Measurements from ENCODE around the gene TOMM5. TPM values are rescaled to one million over a fixed set of nuclear protein-coding genes. Genes with fewer than 3 reads are reported as not detected.
"Not testable (repeated sequence)": the region's sequence is repeated elsewhere in the genome, so short reads cannot be mapped to it uniquely, and the experiment has no call there.

TOMM5 gene
- total RNA-seq, 2 experiments from 2014 or later, result 118 to 153 TPM

DNA sequence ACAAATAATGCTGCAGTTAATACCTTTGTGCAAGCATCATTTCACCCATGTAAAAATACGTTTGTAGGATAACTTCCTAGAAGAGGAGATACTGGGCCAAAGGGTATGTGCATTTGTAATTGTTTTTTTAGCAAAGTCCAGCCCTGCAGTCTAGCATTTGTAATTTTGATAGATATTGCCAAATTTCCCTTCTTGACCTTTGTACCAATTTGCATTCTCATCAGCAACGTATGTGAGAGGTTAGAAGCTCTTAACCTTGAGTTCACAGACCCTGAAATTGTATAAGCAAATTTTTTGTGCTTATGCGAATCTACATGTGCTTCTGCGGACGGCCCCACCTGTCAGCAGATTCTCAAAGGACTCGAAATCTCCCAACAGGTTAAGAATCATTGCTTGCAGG lies 18.6 kb upstream of the TOMM5 start:
- no peak overlapping the region for H3K27ac Mint-ChIP-seq
- DNase-seq, result no peak
- intact Hi-C loops (cut with DNase I, micrococcal nuclease), result no loop called here
- no peak overlapping the region for H3K4me3 Mint-ChIP-seq
- no peaks in the 10 kb centered on the region for H3K36me3 Mint-ChIP-seq (ENCODE audit: low read depth)
- no peaks in the 10 kb centered on the region for H3K4me1 Mint-ChIP-seq
- H3K9me3 Mint-ChIP-seq (ENCODE audit: low read depth), result no peaks in the 10 kb centered on the region
- POLR2A ChIA-PET, result no interaction called here
- CTCF ChIA-PET, result no interaction called here
- ATAC-seq, result no peak
- peaks cover 16% of the 10 kb centered on the region for H3K27me3 Mint-ChIP-seq

DNA sequence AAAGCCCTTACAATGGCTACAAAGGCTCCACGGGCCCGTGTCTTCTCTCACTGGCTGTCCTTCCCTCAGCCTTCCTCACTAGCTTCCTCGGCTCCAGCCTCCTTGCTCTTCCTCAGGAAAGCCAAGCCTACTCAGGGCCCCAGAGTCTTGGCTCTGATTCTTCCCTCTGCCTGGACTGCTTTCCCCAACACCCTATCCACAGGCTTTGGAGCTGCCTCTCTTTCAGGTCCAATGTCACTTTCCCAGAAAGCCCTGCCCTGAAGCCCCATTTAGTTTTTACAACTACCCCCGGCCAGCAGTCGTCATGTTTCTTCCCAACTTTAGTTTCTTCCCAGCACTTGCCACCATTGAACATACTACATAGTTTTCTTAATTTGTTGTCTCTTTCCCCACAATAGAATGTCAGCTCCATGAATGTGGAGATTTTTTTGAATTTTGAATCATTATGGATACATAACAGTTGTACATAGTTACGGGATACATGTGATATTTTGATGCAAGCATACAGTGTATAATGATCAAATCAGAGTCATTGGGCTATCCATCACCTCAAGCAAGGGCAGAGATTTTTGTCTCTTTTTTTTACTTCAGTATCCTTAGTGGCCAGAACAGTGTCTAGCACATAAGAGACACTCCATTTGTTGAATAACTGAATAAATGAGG lies 17.5 kb upstream of the TOMM5 start:
- POLR2A ChIA-PET, result no interaction called here
- DNase-seq, result no peak
- Mint-ChIP-seq H3K27me3 (peaks cover 18% of the 10 kb centered on the region), H3K4me1 (no peaks in the 10 kb centered on the region), H3K36me3 (ENCODE audit: low read depth) (no peaks in the 10 kb centered on the region), H3K27ac (no peak overlapping the region), H3K9me3 (ENCODE audit: low read depth) (no peaks in the 10 kb centered on the region), H3K4me3 (no peak overlapping the region)
- CTCF ChIA-PET, result no interaction called here
- no peak for ATAC-seq
- intact Hi-C loops (cut with DNase I, micrococcal nuclease), result no loop called here

DNA sequence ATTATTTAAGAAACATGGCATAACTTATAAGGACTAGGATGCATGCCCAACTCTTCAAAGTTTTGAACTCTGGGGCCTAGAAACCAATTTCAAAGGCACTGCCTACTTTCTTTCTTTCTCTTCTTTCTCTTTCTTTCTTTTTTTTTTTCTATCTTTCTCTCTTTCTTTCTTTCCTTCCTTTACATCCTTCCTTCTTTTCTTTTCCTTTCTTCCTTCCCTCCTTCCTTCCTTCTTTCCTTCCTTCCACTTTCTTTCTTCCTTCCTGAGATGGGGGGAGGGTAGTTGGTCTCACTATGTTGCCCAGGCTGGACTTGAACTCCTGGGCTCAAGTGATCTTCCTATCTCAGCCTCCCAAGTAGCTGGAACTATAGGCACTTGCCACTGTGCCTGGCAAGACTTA lies 15.9 kb upstream of the TOMM5 start:
- intact Hi-C loops (cut with DNase I, micrococcal nuclease), result no loop called here
- Mint-ChIP-seq H3K27ac (no peak overlapping the region), H3K4me3 (no peak overlapping the region), H3K27me3 (peaks cover 19% of the 10 kb centered on the region), H3K9me3 (ENCODE audit: low read depth) (no peaks in the 10 kb centered on the region), H3K36me3 (ENCODE audit: low read depth) (no peaks in the 10 kb centered on the region), H3K4me1 (no peaks in the 10 kb centered on the region)
- ChIA-PET CTCF (interaction anchor here (1.5 to 1.6 kb wide), 2 partner anchors 13 to 16 kb away, joined by 4 to 5 read pairs; partner anchors contain the start of gene TOMM5), POLR2A (no interaction called here)
- DNase-seq (no peak), ATAC-seq (no peak)

DNA sequence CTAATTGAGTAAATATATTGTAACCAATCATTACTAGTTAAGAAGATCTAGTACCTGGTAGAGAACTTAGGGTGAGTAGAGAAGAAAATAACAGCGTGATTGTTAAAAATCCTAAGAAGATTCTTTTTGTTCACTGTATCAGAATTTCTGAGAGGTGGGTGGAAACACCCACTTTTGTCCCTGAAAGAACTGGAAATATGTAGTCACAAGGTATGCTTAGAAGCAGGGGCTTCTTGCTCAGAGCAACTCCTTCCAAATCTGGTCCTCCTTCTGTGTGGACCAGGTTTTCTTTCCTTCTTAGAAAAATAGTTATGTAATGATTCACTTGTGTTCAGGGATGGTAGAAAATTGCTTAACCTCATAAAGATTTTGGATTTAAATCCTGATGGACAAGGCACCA lies 11.9 kb upstream of the TOMM5 start:
- Mint-ChIP-seq H3K4me3 (no peak overlapping the region), H3K36me3 (ENCODE audit: low read depth) (no peaks in the 10 kb centered on the region), H3K4me1 (no peaks in the 10 kb centered on the region), H3K9me3 (ENCODE audit: low read depth) (no peaks in the 10 kb centered on the region), H3K27me3 (peaks cover 26% of the 10 kb centered on the region), H3K27ac (no peak overlapping the region)
- CTCF ChIA-PET, result no interaction called here
- POLR2A ChIA-PET, result no interaction called here
- ATAC-seq, result no peak
- no peak for DNase-seq
- intact Hi-C loops (cut with DNase I, micrococcal nuclease), result no loop called here

DNA sequence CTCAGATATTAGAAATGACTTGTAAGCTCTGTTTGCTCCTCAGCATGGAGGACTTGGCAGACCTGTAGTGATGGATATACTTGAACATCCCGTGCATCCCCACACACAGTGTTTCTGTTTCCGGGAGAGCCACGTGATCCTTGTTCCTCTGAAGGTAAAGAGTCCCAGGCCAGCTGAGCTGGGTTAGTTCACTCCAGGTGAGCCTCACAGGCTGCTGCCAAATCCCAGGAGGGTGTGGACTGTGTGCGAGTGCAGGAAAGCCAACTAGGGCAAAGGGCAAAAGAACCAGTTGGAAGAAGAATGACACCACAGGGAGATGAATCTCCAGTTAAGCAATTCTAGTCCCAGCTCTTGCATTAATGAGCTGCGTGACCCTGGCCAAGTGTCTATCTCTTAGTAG lies 10.4 kb upstream of the TOMM5 start:
- Mint-ChIP-seq H3K27me3 (peaks cover 25% of the 10 kb centered on the region), H3K4me3 (no peak overlapping the region), H3K27ac (no peak overlapping the region), H3K36me3 (ENCODE audit: low read depth) (no peaks in the 10 kb centered on the region), H3K9me3 (ENCODE audit: low read depth) (no peaks in the 10 kb centered on the region), H3K4me1 (no peaks in the 10 kb centered on the region)
- intact Hi-C loops (cut with DNase I, micrococcal nuclease), result no loop called here
- ATAC-seq (no peak), DNase-seq (no peak)
- ChIA-PET POLR2A (no interaction called here), CTCF (interaction anchor here (0.6 to 1.5 kb wide), 2 partner anchors 9 to 157 kb away, joined by 3 to 4 read pairs; no protein-coding TSS in a partner anchor)

DNA sequence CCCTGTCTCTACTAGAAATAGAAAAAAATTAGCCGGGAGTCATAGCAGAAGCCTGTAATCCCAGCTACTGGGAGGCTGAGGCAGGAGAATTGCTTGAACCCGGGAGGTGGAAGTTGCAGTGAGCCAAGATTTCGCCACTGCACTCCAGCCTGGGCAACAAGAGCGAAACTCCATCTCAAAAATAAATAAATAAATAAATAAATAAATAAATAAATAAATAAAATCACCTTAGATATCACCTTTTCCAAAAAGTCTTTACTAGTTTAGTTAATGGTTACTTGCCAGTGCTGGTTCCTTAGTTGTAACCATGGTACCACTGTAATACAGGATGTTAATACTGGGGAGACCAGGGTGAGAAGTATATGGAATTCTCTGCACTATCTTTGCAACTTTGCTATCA lies 9.7 kb upstream of the TOMM5 start:
- DNase-seq; H3K36me3 Mint-ChIP-seq (ENCODE audit: low read depth); H3K27ac Mint-ChIP-seq; ATAC-seq; H3K9me3 Mint-ChIP-seq (ENCODE audit: low read depth); H3K4me1 Mint-ChIP-seq; H3K4me3 Mint-ChIP-seq; intact Hi-C loops (cut with DNase I, micrococcal nuclease): not testable (repeated sequence)
- H3K27me3 Mint-ChIP-seq, result peaks cover 23% of the 10 kb centered on the region
- ChIA-PET POLR2A (interaction anchor here (1.0 kb wide), 1 partner anchor 10 kb away, joined by 3 read pairs; no protein-coding TSS in a partner anchor), CTCF (interaction anchor here (0.5 kb wide), 1 partner anchor 251 kb away, joined by 5 read pairs; no protein-coding TSS in a partner anchor)

DNA sequence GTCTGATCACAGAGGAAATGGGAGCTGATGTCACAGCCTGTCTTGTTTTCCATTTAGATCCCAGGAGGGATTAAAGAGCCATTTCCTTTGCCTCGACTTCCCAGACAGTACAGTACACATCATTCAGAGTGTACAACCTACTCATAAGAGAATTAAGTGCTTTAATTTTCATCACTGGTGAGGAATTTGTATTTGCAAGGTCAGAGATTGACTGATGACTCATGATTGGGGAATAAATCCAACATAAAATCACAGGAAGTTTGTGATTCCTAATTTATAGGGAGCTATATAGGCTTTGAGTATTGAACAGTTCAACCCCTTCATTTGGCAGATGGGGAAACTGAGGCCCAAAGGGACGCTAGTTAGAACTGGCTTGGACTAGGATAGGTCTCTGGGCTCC lies 4.1 kb upstream of the TOMM5 start:
- ChIA-PET CTCF (interaction anchor here (0.7 to 5.1 kb wide), 3 partner anchors 21 to 274 kb away, joined by 3 to 26 read pairs (median 3); partner anchors contain the start of gene FBXO10), POLR2A (no interaction called here)
- H3K4me3 Mint-ChIP-seq, result no peak overlapping the region
- no peaks in the 10 kb centered on the region for H3K9me3 Mint-ChIP-seq (ENCODE audit: low read depth)
- H3K27ac Mint-ChIP-seq, result no peak overlapping the region
- DNase-seq, result no peak
- ATAC-seq, result no peak
- peaks cover 11% of the 10 kb centered on the region for H3K4me1 Mint-ChIP-seq
- intact Hi-C loops (cut with DNase I, micrococcal nuclease), result loop anchor here in 1 of 2 experiments (10.0 kb wide), 1 partner anchor 308 kb away; the partner anchor contains the start of gene SLC25A51
- H3K36me3 Mint-ChIP-seq (ENCODE audit: low read depth), result peaks cover 7% of the 10 kb centered on the region
- H3K27me3 Mint-ChIP-seq, result peaks cover 17% of the 10 kb centered on the region

DNA sequence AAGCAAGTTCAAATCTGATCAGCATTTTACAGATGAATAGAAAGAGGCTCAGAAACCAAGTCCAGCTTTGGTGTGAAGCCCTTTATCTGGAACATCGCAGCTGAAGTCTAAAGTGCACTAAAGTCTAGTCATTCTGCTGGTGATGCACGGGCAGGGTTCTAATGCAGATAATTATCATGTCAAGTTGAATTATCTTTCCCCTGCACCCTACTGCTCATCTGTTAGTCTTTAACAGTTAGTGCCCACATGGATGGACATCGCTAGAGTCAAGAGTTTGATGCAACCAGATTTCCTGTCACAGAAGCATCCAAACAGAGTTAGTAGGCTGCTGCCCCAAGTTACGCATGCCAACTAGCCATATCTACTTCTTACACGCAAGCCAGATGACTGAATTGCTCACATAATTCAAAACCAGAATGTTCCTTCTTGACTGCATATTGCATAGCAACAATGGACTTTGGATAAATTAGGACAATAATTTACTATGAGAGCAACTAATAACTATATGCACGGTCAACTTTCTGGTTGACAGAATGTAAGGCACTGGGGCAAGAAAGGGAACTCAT lies 1.6 kb upstream of the TOMM5 start:
- H3K4me1 Mint-ChIP-seq, result peaks cover 28% of the 10 kb centered on the region
- peaks cover 17% of the 10 kb centered on the region for H3K36me3 Mint-ChIP-seq (ENCODE audit: low read depth)
- no peak for DNase-seq
- intact Hi-C loops (cut with DNase I, micrococcal nuclease), result loop anchor here (2.0 to 10.0 kb wide), 14 partner anchors 57 to 1193 kb away; partner anchors contain the start of genes FRMPD1 (in 2 of the 2), GRHPR (in 2 of the 2), MELK (in 1 of the 2) and RNF38 (in 1 of the 2)
- ATAC-seq, result no peak
- ChIA-PET POLR2A (no interaction called here), CTCF (interaction anchor here (1.0 to 5.1 kb wide), 3 partner anchors 9 to 19 kb away, joined by 3 to 26 read pairs (median 6); partner anchors contain the start of gene FBXO10)
- no peak overlapping the region for H3K27ac Mint-ChIP-seq
- H3K4me3 Mint-ChIP-seq, result peak overlapping the region; percentile 26
- H3K9me3 Mint-ChIP-seq (ENCODE audit: low read depth), result no peaks in the 10 kb centered on the region
- peaks cover 9% of the 10 kb centered on the region for H3K27me3 Mint-ChIP-seq

DNA sequence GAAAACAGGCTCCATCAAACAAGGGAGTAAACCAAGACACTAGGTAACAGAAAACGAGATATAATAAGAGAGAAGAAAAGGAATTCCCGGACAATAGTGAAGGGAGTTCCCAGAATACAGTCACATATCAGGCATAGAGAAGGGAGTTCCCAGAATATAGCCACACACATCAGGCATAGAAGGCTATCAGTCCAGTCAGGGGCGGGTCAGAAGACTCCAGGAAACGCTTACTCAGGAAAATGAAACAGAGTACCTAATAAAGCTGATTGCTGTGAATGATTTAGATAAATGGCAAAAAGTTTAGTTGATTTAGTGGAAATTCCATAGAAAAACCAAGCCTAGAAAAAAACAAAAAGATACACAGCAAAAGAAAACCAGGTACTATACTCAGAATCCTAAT lies 4.9 kb downstream of the TOMM5 start:
- ATAC-seq (no peak), DNase-seq (no peak)
- POLR2A ChIA-PET, result no interaction called here
- Mint-ChIP-seq H3K27me3 (no peaks in the 10 kb centered on the region), H3K9me3 (ENCODE audit: low read depth) (no peaks in the 10 kb centered on the region), H3K4me1 (peaks cover 27% of the 10 kb centered on the region), H3K4me3 (no peak overlapping the region), H3K36me3 (ENCODE audit: low read depth) (peaks cover 62% of the 10 kb centered on the region), H3K27ac (no peak overlapping the region)
- intact Hi-C loops (cut with DNase I, micrococcal nuclease), result loop anchor here in 1 of 2 experiments (2.0 kb wide), 1 partner anchor 21 kb away; no protein-coding TSS in a partner anchor
- CTCF ChIA-PET, result no interaction called here

DNA sequence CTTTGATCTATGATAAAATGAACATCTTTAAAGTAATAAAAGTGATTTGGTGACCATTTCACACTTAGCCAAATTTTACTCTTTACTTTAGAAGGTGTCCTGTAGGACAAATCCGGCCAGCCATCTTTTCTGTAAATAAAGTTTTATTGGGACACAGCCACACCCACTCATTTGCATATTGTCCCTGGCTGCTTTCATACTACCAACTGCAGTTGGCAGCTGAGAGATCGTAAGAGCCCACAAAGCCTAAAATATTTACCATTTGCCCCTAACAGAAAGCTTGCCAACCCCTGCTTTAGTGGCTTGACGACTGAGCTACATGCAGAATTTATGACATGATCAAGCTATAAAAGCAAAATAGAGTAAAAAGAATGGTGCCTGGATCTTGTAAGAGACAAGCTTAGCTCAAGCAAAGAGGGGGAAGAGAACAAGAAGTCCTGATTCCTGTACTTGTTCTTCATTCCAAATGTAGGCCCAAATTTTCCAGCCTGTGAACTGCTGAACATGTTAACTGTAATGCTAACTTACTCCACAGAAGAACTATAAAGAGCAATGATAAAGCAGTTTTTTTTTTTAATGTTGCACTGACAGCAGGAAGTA lies 8.8 kb downstream of the TOMM5 start:
- no peaks in the 10 kb centered on the region for H3K9me3 Mint-ChIP-seq (ENCODE audit: low read depth)
- POLR2A ChIA-PET, result interaction anchor here (0.6 kb wide), 1 partner anchor 9 kb away, joined by 4 read pairs; the partner anchor contains the start of gene TOMM5
- intact Hi-C loops (cut with DNase I, micrococcal nuclease), result loop anchor here in 1 of 2 experiments (2.0 kb wide), 1 partner anchor 163 kb away; no protein-coding TSS in a partner anchor
- no peak overlapping the region for H3K4me3 Mint-ChIP-seq
- no peaks in the 10 kb centered on the region for H3K27me3 Mint-ChIP-seq
- no peak for DNase-seq
- no peak overlapping the region for H3K27ac Mint-ChIP-seq
- peaks cover 10% of the 10 kb centered on the region for H3K4me1 Mint-ChIP-seq
- ATAC-seq, result no peak
- peaks cover 49% of the 10 kb centered on the region for H3K36me3 Mint-ChIP-seq (ENCODE audit: low read depth)
- CTCF ChIA-PET, result interaction anchor here (0.5 to 0.7 kb wide), 2 partner anchors 8 to 732 kb away, joined by 3 read pairs; partner anchors contain the start of gene TOMM5

DNA sequence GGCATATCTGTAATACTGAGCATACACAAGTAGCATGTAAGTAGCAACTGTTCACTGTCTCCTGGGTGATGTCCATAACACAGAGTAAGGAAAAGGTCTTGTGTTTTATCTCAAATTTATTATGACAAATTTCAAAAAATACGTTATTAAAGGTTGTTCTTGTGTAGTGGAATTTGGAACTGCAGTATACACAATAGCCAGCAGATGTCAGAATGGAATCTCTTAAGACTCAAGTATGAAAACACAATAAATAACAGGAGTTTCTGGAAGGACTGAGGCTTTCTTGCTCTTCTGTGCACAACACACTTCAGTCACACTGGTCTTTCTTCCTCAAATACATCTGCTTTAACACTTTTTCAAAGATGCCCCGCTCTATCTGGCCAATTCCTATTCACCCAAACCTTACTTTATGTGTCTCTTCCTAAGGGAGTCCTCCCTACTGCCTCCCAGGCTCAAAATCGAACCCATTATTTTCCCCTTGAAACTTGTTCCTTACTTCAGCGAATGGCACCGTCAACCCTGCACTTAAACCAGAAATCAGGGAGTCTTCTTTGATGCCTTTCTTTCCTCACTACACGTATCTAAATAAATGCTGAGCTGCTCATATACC lies 9.7 kb downstream of the TOMM5 start:
- peaks cover 48% of the 10 kb centered on the region for H3K36me3 Mint-ChIP-seq (ENCODE audit: low read depth)
- ATAC-seq (no peak), DNase-seq (no peak)
- no peak overlapping the region for H3K4me3 Mint-ChIP-seq
- ChIA-PET CTCF (interaction anchor here (1.8 kb wide), 1 partner anchor 167 kb away, joined by 4 read pairs; no protein-coding TSS in a partner anchor), POLR2A (no interaction called here)
- intact Hi-C loops (cut with DNase I, micrococcal nuclease), result loop anchor here in 1 of 2 experiments (2.0 kb wide), 1 partner anchor 164 kb away; no protein-coding TSS in a partner anchor
- H3K27me3 Mint-ChIP-seq, result no peaks in the 10 kb centered on the region
- no peak overlapping the region for H3K27ac Mint-ChIP-seq
- H3K9me3 Mint-ChIP-seq (ENCODE audit: low read depth), result no peaks in the 10 kb centered on the region
- H3K4me1 Mint-ChIP-seq, result peaks cover 7% of the 10 kb centered on the region
